ENCODE data around the gene CEP72. TPM values are rescaled to one million over a fixed set of nuclear protein-coding genes. Genes with fewer than 3 reads are reported as not detected.

Gene CEP72
- total and polyA plus RNA-seq, 2 of the 13 experiments (the other 11 are each of a cell fraction or from before 2014, with no cell fraction given) = 3.4 to 9.4 TPM

- no TSS peak for BruUV-seq (replicated peaks)
- Histone ChIP-seq H3K9ac (ENCODE audit: insufficient read depth, low read depth, low read length) (peak overlapping the region; percentile 16; the same call in 1 of the 2 replicates), H3K4me1 (ENCODE audit: insufficient read depth, low read length) (peaks cover 49% of the 10 kb centered on the region), H3K27ac (ENCODE audit: extremely low read length, insufficient read depth, low read length) (no peak overlapping the region), H3K4me2 (ENCODE audit: low read depth, low read length) (peak overlapping the region; percentile 74), H3K79me2 (ENCODE audit: insufficient read depth, low read length) (peaks cover 4% of the 10 kb centered on the region), H3K36me3 (replicated peaks in 1 of 2; ENCODE audit: control insufficient read depth in 1 of 2, insufficient read depth in 2 of 2, low read length in 2 of 2) (no peaks in the 10 kb centered on the region), H3K9me3 (ENCODE audit: low read length) (no peaks in the 10 kb centered on the region), H2AFZ (ENCODE audit: low read length) (no peak overlapping the region), H3K27me3 (ENCODE audit: control insufficient read depth in 1 of 2, insufficient read depth in 2 of 2, low read length in 2 of 2) (peaks cover 10 to 32% of the 10 kb centered on the region in 2 experiments), H4K20me1 (ENCODE audit: insufficient read depth, low read length) (no peaks in the 10 kb centered on the region), H3K4me3 (replicated peaks in 1 of 3; ENCODE audit: insufficient read depth in 1 of 3, low read depth in 2 of 3, low read length in 3 of 3) (peak overlapping the region in 1 of 3 experiments; percentile 54; a peak in 2 of 6 replicates)
- intact Hi-C loops (cut with micrococcal nuclease; ENCODE audit: unreplicated experiment) (no loop called here), in situ Hi-C loops (cut with HindIII; ENCODE audit: extremely low pct_ligation_motif_present, low pct_unique_long_range_greater_than_20kb) (no loop called here)
- CTCF ChIA-PET (ENCODE audit: low intra/inter-chr PET ratio, low total read pairs) = no interaction called here
- POLR2A ChIA-PET = no interaction called here
- no peak for FAIRE-seq
- peak; percentile 1; the same call in 1 of the 3 replicates for ATAC-seq
- WGBS (ENCODE audit: low lambda C conversion rate) = 46% methylated on average over 32 of the region's 37 CpGs
- no peak for DNase-seq (ENCODE audit: low spot score)
- no peak for TF ChIP-seq SAP130 (CRISPR knock-in tag; IDR thresholded peaks at IDR 0.05; ENCODE audit: low read depth)
- no peak for TF ChIP-seq KMT2A (CRISPR knock-in tag; IDR thresholded peaks at IDR 0.05)
- peak; percentile 59; the same call in 1 of the 2 replicates for TF ChIP-seq ZNF687 (CRISPR knock-in tag; IDR thresholded peaks at IDR 0.05)
- no peak for TF ChIP-seq SOX13 (IDR thresholded peaks at IDR 0.05)
- 0 out of 4 replicates have a peak, but pooled peaks of 1 of the 2 experiments have one; percentile 13 for TF ChIP-seq SOX13 (CRISPR knock-in tag; conservative IDR thresholded peaks at IDR 0.05 in 1 of 2, IDR thresholded peaks at IDR 0.05 in 1 of 2)
- no peak for TF ChIP-seq NCOA5 (CRISPR knock-in tag; IDR thresholded peaks at IDR 0.05)
- TF ChIP-seq ZNF432 (CRISPR knock-in tag; IDR thresholded peaks at IDR 0.05; ENCODE audit: borderline replicate concordance) = no peak
- TF ChIP-seq ZBTB33 (CRISPR knock-in tag; IDR thresholded peaks at IDR 0.05) = peak; percentile 86
- TF ChIP-seq AGO2 (optimal IDR thresholded peaks at IDR 0.05; ENCODE audit: low read depth, low read length) = peak; percentile 12
- no peak for TF ChIP-seq TCF7L2 (IDR thresholded peaks at IDR 0.05; ENCODE audit: low read depth, low read length)
- no peak for TF ChIP-seq RCOR2 (CRISPR knock-in tag; IDR thresholded peaks at IDR 0.05)
- no peak for TF ChIP-seq ZNF781 (CRISPR knock-in tag; IDR thresholded peaks at IDR 0.05; ENCODE audit: borderline replicate concordance, not compliant biosample characterization)
- TF ChIP-seq NONO (IDR thresholded peaks at IDR 0.05) = no peak
- peak; percentile 33; the same call in 1 of the 2 replicates for TF ChIP-seq NONO (CRISPR knock-in tag; conservative IDR thresholded peaks at IDR 0.05)
- no peak for TF ChIP-seq ZNF24 (IDR thresholded peaks at IDR 0.05)
- TF ChIP-seq HES4 (CRISPR knock-in tag; IDR thresholded peaks at IDR 0.05; ENCODE audit: borderline replicate concordance) = 0 out of 2 replicates have a peak, but pooled peaks have one; percentile 18
- no peak for TF ChIP-seq TCF12 (IDR thresholded peaks at IDR 0.05)
- TF ChIP-seq TCF12 (CRISPR knock-in tag; IDR thresholded peaks at IDR 0.05) = no peak
- no peak for TF ChIP-seq FOXA1 (IDR thresholded peaks at IDR 0.05)
- TF ChIP-seq FOXA1 (CRISPR knock-in tag; IDR thresholded peaks at IDR 0.05) = peak; percentile 42
Measured at GRCh38 chr5:607541-608428, 4.4 kb upstream of the CEP72 start.

All from HepG2 (cell line).